HG03196 (cell line): ENCODE data around the gene PRELID1.

Experiments
- ATAC-seq: cut with Tn5 transposase; IDR thresholded peaks from one replicate; pipeline ENCODE4 v1.9.1; 2021; ENCODE audit not compliant: unreplicated experiment

The PRELID1 gene

GRCh38 chr5:177312649-177313181 lies 9.1 kb downstream of the PRELID1 start:
- ATAC-seq, result peak; percentile 31

- ATAC-seq, result no peak
These were observed 10.1 kb downstream of the PRELID1 start for GRCh38 chr5:177313561-177314259.

GRCh38 chr5:177314376-177315342 lies 11.1 kb downstream of the PRELID1 start:
- no peak for ATAC-seq

- ATAC-seq, result no peak
These were observed 11.8 kb downstream of the PRELID1 start for GRCh38 chr5:177315411-177315810.

- ATAC-seq, result no peak
These were observed 12.4 kb downstream of the PRELID1 start for GRCh38 chr5:177316005-177316404.

- no peak for ATAC-seq
These were observed 14.4 kb downstream of the PRELID1 start for GRCh38 chr5:177317959-177318377.

GRCh38 chr5:177319913-177320588 lies 16.5 kb downstream of the PRELID1 start:
- no peak for ATAC-seq

GRCh38 chr5:177320879-177321278 lies 17.3 kb downstream of the PRELID1 start:
- ATAC-seq, result no peak

GRCh38 chr5:177325868-177326381 lies 22.3 kb downstream of the PRELID1 start:
- no peak for ATAC-seq

- ATAC-seq, result no peak
These were observed 24.2 kb downstream of the PRELID1 start for GRCh38 chr5:177327539-177328522.

GRCh38 chr5:177328545-177329231 lies 25.1 kb downstream of the PRELID1 start:
- no peak for ATAC-seq

- ATAC-seq, result no peak
These were observed 26.3 kb downstream of the PRELID1 start for GRCh38 chr5:177329883-177330282.

GRCh38 chr5:177330991-177331842 lies 27.6 kb downstream of the PRELID1 start:
- ATAC-seq, result no peak

- ATAC-seq, result no peak
These were observed 28.7 kb downstream of the PRELID1 start for GRCh38 chr5:177332031-177332895.

- ATAC-seq, result no peak
These were observed 29.3 kb downstream of the PRELID1 start for GRCh38 chr5:177332896-177333260.

- ATAC-seq, result no peak
These were observed 30.0 kb downstream of the PRELID1 start for GRCh38 chr5:177333420-177334154.

- no peak for ATAC-seq
These were observed 30.6 kb downstream of the PRELID1 start for GRCh38 chr5:177334155-177334551.
